CD1c-positive myeloid dendritic cell (primary cell): ENCODE results near the gene FAM193A.
"Not testable (repeated sequence)": the region's sequence is repeated elsewhere in the genome, so short reads cannot be mapped to it uniquely, and the experiment has no call there.

ENCODE experiments used
- DNase-seq: peaks from one replicate; pipeline ENCODE4 v3.0.0-alpha.2; 2016; ENCODE audit errors: extremely low spot score

FAM193A gene

DNA sequence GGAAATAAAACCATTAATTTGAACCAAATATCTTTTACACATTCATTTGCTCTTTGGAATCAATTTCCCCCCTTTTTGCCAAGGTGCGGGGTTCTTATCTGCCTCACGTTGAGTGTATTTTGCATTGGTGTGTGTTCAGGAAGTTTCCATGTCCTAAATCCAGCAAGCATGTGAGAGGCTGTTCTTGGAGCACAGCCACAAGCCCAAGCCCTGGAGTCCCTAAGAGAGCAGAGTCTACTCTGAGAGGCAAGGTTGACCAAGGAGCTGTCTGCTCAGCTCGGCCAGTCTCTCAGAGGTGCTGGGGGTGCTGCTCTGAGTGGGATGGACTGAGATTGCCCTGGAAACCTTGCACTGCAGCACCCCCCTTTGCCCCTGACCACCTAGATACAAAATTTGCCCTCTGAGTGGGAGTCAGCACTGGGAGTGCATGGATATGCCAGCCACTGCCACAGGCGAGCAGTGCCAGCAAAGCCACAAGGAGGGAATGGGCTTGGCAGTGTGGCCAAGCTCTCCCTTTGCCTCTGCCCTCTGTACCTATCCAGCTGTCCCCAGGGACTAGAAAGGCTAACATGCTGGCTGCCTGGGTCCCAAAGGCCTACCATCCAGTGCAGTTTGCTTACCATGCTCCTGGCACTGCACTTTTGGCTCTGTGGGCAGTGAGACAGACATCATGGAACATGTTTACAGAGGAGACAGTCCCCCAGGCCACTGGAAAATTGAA is 20.5 kb upstream of the FAM193A start:
- DNase-seq = no peak

GRCh38 chr4:2516635-2517034 is 19.8 kb upstream of the FAM193A start:
- DNase-seq = no peak

DNA sequence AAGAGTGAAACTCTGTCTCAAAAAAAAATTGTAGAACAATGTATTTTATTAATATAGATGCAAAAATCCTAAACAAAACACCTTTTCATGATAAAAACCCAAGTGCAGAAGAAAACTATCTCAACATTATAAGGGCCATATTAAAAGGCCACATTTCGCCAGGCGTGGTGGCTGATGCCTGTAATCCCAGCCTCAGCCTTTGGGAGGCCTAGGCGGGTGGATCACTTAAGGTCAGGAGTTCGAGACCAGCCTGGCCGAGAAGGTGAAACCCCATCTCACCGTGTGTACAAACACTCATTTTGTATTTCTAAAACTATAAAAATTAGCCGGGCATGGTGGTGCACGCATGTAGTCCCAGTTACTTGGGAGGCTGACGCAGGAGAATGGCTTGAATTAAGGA is 9.9 kb upstream of the FAM193A start:
- no peak for DNase-seq

GRCh38 chr4:2534904-2535375 is 1.5 kb upstream of the FAM193A start:
- DNase-seq = no peak

- peak; percentile 74 for DNase-seq
Measured at GRCh38 chr4:2535376-2536192, 863 bp upstream of the FAM193A start.

GRCh38 chr4:2537011-2537830 is 774 bp downstream of the FAM193A start:
- peak; percentile 57 for DNase-seq

DNA sequence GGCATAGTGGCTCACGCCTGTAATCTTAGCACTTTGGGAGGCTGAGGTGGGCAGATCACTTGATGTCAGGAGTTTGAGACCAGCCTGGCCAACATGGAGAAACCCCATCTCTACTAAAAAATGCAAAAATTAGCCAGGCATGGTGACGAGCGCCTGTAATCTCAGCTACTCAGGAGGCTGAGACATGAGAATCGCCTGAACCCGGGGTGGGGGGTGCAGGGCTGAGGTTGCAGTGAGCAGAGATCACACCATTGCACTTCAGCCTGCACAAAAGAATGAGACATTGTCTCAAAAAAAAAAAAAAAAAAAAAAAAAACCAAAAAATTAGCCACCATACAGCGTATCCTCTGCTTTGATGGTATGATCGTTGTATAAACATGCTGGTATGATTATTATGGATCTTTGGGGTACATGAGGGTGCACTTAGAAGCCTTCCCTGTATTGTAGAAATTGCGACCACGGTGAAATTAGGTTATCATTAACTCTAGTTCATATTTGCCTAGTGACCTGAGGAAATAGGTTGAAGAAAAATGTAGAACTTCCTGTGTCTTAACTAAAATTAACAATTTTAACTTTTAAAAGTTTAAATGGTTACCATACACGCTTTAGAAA is 7.2 kb downstream of the FAM193A start:
- DNase-seq = not testable (repeated sequence)

- no peak for DNase-seq
Measured at GRCh38 chr4:2545321-2546013, 9.0 kb downstream of the FAM193A start.

DNA sequence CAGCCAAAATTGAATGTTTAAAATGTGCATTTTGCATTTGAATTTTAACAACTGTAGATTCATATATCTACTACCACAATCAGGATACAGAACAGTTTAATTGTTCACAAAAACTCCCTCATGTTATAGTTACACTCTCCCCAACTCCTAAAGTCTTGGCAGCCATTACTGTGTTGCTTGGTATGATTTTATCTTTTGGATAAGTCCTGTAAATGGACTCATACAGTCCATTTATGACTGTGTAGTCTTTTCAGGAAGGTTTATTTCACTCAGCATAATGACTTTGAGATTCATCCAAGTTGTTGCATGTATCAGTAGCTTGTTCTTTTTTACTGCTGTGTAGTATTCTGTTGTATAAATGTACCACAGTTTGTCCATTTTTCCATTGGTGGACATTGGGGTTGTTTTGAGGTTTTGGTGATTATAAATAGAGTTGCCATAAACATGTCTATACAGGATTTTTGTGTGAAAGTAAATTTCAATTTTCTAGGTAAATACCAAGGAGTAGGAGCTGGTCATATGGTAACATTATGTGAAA is 9.9 kb downstream of the FAM193A start:
- DNase-seq = no peak

GRCh38 chr4:2546961-2547691 is 10.7 kb downstream of the FAM193A start:
- not testable (repeated sequence) for DNase-seq

DNA sequence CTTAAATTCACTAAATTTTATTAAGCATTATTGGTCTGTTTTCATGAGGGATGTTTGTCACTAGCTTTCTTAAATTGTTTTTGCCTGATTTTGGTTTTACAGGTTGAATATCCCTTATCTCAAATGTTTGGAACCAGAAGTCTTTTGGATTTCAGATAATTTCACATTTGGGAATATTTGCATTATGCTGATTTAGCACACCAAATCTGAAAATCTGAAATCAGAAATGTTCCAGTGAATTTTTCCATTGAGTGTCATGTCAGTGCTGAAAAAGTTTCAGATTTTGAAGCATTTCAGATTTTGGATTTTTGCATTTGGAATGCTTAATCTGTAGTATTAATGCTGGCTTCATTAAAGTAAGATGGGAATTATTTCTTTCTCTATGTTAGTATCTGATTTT is 14.7 kb downstream of the FAM193A start:
- DNase-seq = no peak

GRCh38 chr4:2552806-2553205 is 16.4 kb downstream of the FAM193A start:
- DNase-seq = no peak

DNA sequence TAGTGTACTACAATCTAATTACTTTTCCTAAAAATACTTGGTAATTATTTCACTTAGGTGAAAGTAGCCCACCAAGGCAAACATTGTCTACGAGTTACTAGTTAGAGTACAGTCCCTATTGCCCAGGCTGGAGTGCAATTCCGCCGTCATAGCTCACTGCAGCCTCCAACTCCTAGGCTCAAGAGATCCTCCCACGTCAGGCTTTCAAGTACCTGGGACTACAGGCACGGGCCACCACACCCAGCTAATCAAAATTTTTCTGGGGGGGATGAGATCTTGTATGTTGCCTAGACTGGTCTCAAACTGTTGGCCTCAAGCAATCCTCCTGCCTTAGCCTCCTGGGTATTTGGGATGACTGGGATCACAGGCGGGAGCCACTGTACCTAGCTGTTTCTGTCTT is 21.9 kb downstream of the FAM193A start:
- DNase-seq = no peak

DNA sequence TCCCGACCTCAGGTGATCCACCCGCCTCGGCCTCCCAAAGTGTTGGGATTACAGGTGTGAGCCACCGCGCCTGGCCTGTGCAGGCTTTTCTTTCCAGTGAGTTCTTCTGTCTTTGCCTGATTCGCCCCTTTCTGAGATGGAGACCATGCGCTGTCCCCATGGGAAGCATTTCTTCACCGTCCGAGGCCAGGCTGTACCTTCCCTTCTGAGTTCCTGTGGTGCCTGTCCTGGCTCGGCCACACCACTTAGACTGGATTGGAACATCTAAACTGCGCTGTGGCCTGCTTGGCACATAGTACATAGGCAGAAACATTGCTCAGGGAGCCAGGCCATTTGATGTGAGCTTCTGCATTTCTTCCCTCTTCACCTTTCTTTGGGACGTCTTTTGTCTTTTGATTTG is 23.7 kb downstream of the FAM193A start:
- no peak for DNase-seq

DNA sequence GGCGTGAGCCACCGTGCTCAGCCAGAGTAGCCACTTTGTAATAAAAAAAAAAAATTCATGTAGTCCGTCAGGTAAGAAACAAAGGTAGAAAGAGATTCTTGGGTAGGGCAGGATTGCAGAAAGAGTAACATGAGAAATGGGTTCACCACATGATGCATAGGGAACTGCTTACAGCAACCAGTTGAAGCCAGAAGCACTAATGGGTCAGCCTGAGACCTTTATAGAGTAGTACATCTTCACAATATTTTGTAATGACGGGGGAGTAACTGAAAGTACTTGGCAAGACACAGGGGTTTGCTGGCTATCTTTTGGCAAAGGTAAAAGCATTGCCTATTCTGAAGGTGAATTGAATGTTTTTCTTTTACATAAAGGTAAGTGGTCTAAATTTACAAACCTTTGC is 29.1 kb downstream of the FAM193A start:
- no peak for DNase-seq

- no peak for DNase-seq
Measured at GRCh38 chr4:2570036-2570435, 33.6 kb downstream of the FAM193A start.

DNA sequence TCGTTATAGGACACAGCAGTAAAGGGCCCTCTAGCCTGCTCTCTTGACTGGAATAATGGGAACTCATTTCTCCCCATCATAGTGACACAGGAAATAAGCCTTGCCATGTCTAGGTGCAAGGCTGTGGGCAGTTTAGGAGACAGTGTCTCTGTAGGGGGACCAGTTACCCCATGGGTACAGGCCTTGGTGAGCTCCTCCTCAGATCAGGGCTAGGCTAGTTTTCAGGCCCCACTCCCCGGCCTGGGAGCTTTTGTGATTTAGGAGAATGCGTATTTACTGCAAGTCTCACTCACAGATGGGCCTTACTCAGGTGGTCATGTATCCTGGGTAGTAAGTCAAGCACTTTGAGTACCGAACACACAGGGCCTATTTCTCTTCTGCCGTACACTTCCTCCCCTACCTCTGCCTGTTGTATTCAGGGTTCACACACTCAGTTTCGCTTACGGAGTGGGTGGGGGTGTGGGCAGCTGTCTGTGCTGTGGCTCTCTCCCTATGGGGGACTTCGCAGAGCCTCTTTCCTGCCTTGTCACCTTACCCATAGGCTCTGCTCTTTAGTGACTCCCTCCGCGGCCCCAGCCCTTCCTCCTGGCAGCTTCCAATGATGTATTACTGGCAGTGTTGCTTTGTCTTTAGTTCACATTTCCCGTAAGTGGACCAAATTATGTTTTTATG is 34.2 kb downstream of the FAM193A start:
- DNase-seq = peak; percentile 57

GRCh38 chr4:2572076-2572475 is 35.6 kb downstream of the FAM193A start:
- no peak for DNase-seq

DNA sequence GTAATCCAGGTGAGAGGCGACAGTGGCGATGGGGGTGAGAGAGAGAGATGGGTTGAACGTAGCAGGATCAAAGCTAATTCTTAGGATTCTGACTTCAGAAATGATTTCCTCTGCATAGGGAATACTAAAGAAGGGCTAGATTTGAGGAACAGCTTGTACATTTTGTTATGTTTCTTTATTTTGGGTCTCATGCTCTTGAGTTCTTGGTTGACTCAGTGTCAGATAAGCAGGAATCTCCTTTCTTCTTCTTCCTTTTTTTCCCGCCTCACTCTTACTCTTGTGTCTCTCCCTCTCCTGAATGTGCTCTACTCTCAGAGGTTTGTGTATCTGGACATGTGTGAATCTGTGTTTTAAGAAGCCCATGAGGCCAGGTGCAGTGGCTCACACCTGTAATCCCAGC is 36.4 kb downstream of the FAM193A start:
- peak; percentile 41 for DNase-seq

- peak; percentile 20 for DNase-seq
Measured at GRCh38 chr4:2574009-2574408, 37.6 kb downstream of the FAM193A start.
